K562 (cell line): ENCODE measurements around the gene PSMD4. TPM values are rescaled to one million over a fixed set of nuclear protein-coding genes. Genes with fewer than 3 reads are reported as not detected.

ENCODE experiments used
- ASH1L ChIP-seq: fragments of 450-650 bp; IDR thresholded peaks from 2 replicates; pipeline ENCODE4 v1.6.1; 2018; ENCODE audit warnings: borderline replicate concordance, mild to moderate bottlenecking, low read depth; ENCODE audit not compliant: partially characterized antibody
- CHD4 ChIP-seq: fragments of 200-600 bp; sonication (generic); IDR thresholded peaks from 3 replicates; pipeline ENCODE4 v1.6.1; 2012; ENCODE audit warnings: low read depth, mild to moderate bottlenecking, mixed read lengths, low read length, inconsistent platforms; ENCODE audit not compliant: insufficient read depth, insufficient replicate concordance, poor library complexity, severe bottlenecking
- CREB1 ChIP-seq, 2 experiments: sonication (generic) in 1 of 2; formaldehyde crosslinking in 1 of 2; IDR thresholded peaks; 2 replicates each; pipeline versions ENCODE4 v1.6.1 to v1.8.0; 2012 to 2022; ENCODE audit warnings: inconsistent platforms in 1 of 2, mild to moderate bottlenecking in 1 of 2, missing genetic modification reagents in 1 of 2, moderate library complexity in 1 of 2
- ELF2 ChIP-seq: fragments of 250-450 bp; sonication (Bioruptor Pico); IDR thresholded peaks from 2 replicates; pipeline ENCODE4 v1.5.0; 2021; ENCODE audit warnings: mild to moderate bottlenecking
- FOXK2 ChIP-seq, 2 experiments: fragments of 450-650 bp; IDR thresholded peaks in 1 of 2; conservative IDR thresholded peaks in 1 of 2; 2 replicates each; pipeline ENCODE4 v1.6.1; 2016; ENCODE audit warnings: low read depth in 2 of 2, mild to moderate bottlenecking in 1 of 2
- HNRNPH1 ChIP-seq: fragments of 200-400 bp; formaldehyde crosslinking; optimal IDR thresholded peaks from 2 replicates; pipeline ENCODE3; 2017; ENCODE audit warnings: low read depth, mild to moderate bottlenecking, low read length, moderate library complexity
- KLF1 ChIP-seq: fragments of 450-650 bp; IDR thresholded peaks from 2 replicates; pipeline ENCODE4 v1.6.1; 2016; ENCODE audit warnings: missing genetic modification characterization, missing compliant biosample characterization
- NCOA6 ChIP-seq: fragments of 450-650 bp; IDR thresholded peaks from 2 replicates; pipeline ENCODE4 v1.6.1; 2017; ENCODE audit warnings: mild to moderate bottlenecking
- RAD21 ChIP-seq, 2 experiments: fragments of 250-450 bp in 1 of 2; fragments of 450-650 bp in 1 of 2; sonication (Bioruptor Pico) in 1 of 2; formaldehyde crosslinking in 1 of 2; IDR thresholded peaks in 1 of 2; conservative IDR thresholded peaks in 1 of 2; 2 replicates each; pipeline versions ENCODE4 v1.4.0 to v1.8.0; 2020 to 2022; ENCODE audit warnings: mild to moderate bottlenecking in 2 of 2, moderate library complexity in 1 of 2
- SETDB1 ChIP-seq: IDR thresholded peaks from one replicate; pipeline ENCODE4 v1.6.1; 2012; ENCODE audit warnings: low read length, control low read depth, inconsistent platforms
- TAF1 ChIP-seq: IDR thresholded peaks from 2 replicates; pipeline ENCODE4 v1.6.1; 2011; ENCODE audit warnings: mild to moderate bottlenecking, low read length, moderate library complexity; ENCODE audit not compliant: insufficient read depth, control insufficient read depth, severe bottlenecking; ENCODE audit errors: extremely low read depth
- ZBED1 ChIP-seq: IDR thresholded peaks from 2 replicates; pipeline ENCODE4 v1.6.1; 2014
- ZBTB40 ChIP-seq, 2 experiments: fragments of 450-650 bp in 1 of 2; sonication (generic) in 1 of 2; formaldehyde crosslinking in 1 of 2; IDR thresholded peaks; 2 replicates each; pipeline versions ENCODE4 v1.7.1 to v1.9.0; 2016 to 2022; ENCODE audit warnings: inconsistent platforms in 1 of 2, mild to moderate bottlenecking in 1 of 2, missing genetic modification reagents in 1 of 2
- ZNF124 ChIP-seq: sonication (generic); formaldehyde crosslinking; IDR thresholded peaks from 2 replicates; pipeline ENCODE4 v1.8.1; 2022; ENCODE audit warnings: missing genetic modification reagents
- ZNF263 ChIP-seq: sonication (generic); formaldehyde crosslinking; IDR thresholded peaks from 2 replicates; pipeline ENCODE4 v1.8.0; 2022; ENCODE audit warnings: mild to moderate bottlenecking, missing genetic modification reagents, borderline replicate concordance
- ZNF41 ChIP-seq: fragments of 250-450 bp; sonication (Bioruptor Pico); conservative IDR thresholded peaks from 2 replicates; pipeline ENCODE4 v1.4.0; 2020; ENCODE audit warnings: mild to moderate bottlenecking
- polyA plus RNA-seq, 8 experiments: library from polyadenylated mRNA; depleted of rRNA in 4 of 8; stranded (reverse) in 5 of 8; unstranded in 3 of 8; fragments of >200 nt; fragmentation: Nextera tagmentation in 2 of 8; fragmentation: Illumina TruSeq in 1 of 8; extraction: Ambion mirVana in 2 of 8; extraction: Trizol in 1 of 8; gene quantifications; 2 replicates each; pipeline versions ENCODE4 v1.2.1 to v1.2.3, GENCODE V29; 2011 to 2014; ENCODE audit warnings: inconsistent platforms in 1 of 8, missing spikeins in 1 of 8
- total RNA-seq, 7 experiments: library from RNA; depleted of rRNA in 6 of 7; stranded (reverse); fragments of >200 nt in 6 of 7; fragmentation: Illumina TruSeq in 2 of 7; extraction: Trizol in 2 of 7; gene quantifications; 2 replicates each; pipeline versions ENCODE4 v1.2.1 to v1.2.3, GENCODE V29; 2011 to 2021; ENCODE audit warnings: low replicate concordance in 1 of 7

The PSMD4 gene
- total and polyA plus RNA-seq, 9 of the 15 experiments (the other 6 are each of a cell fraction or from before 2014, with no cell fraction given), result 194 to 353 (median 295) TPM

- TF ChIP-seq ZBTB40 (IDR thresholded peaks at IDR 0.05) (no peak; the same call in 1 of the 2 replicates), ZBTB40 (CRISPR knock-in tag; IDR thresholded peaks at IDR 0.05) (no peak), ELF2 (CRISPR knock-in tag) (peak; percentile 88), ZNF41 (CRISPR knock-in tag) (0 out of 2 replicates have a peak, but pooled peaks have one; percentile 9), TAF1 (peak; percentile 64), CHD4 (no peak), RAD21 (CRISPR knock-in tag; conservative IDR thresholded peaks at IDR 0.05 in 1 of 2, IDR thresholded peaks at IDR 0.05 in 1 of 2) (no peak), SETDB1 (no peak), NCOA6 (no peak), CREB1 (IDR thresholded peaks at IDR 0.05) (no peak; the same call in 1 of the 2 replicates), CREB1 (CRISPR knock-in tag; IDR thresholded peaks at IDR 0.05) (0 out of 2 replicates have a peak, but pooled peaks have one; percentile 6), ZNF263 (CRISPR knock-in tag) (0 out of 2 replicates have a peak, but pooled peaks have one; percentile 38), HNRNPH1 (no peak), ZBED1 (0 out of 2 replicates have a peak, but pooled peaks have one; percentile 17), ZNF124 (no peak), ASH1L (peak; percentile 100), FOXK2 (conservative IDR thresholded peaks at IDR 0.05 in 1 of 2, IDR thresholded peaks at IDR 0.05 in 1 of 2; ENCODE audit: low read depth in 2 of 2) (peak; percentile 86 to 90), KLF1 (tag) (no peak)
These were observed 27.7 kb downstream of the PSMD4 start, which contains the start of gene ZNF687 (continued) for GRCh38 chr1:151281969-151282882.
